ENCODE measurements around the gene AGPS.

DNA sequence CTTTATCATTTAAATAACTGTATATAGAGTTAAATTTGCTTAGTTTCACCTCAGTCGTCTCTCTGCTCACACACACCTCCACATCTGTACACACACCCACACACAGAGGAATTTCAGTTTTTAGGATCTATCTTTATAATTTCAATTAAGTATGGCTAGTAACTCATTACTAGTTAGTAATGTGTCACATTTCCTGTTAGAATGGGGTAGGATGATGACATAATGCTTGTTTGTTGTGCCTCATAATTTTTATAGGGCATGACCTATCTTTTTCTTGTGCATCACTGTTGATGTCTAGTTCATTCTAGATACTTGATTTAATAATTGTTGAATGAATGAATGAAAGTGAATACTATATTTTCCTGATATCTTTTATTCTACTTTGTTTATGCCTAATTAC, 108.6 kb downstream of the AGPS start:
- TF ChIP-seq EZH2 (IDR thresholded peaks at IDR 0.05; ENCODE audit: borderline replicate concordance, insufficient read depth, low read depth, low read length, poor library complexity, severe bottlenecking), result no peak
- TF ChIP-seq CTCF (IDR thresholded peaks at IDR 0.05), result no peak

Measured in B cell (primary cell).